ENCODE data around the gene PTPRN2. TPM values are rescaled to one million over a fixed set of nuclear protein-coding genes. Genes with fewer than 3 reads are reported as not detected.

PTPRN2 gene
- total and polyA plus RNA-seq, 9 of the 15 experiments (the other 6 are each of a cell fraction or from before 2014, with no cell fraction given), result not detected

- Histone ChIP-seq H3K9me3 (replicated peaks; ENCODE audit: control insufficient read depth, insufficient read depth, low read depth, low read length) (no peaks in the 10 kb centered on the region), H2AFZ (ENCODE audit: low read depth, low read length) (no peak overlapping the region), H4K20me1 (replicated peaks; ENCODE audit: control insufficient read depth, insufficient read depth, low read length) (peaks cover 5% of the 10 kb centered on the region; the same call in 1 of the 2 replicates), H3K36me3 (ENCODE audit: control insufficient read depth, insufficient read depth, low read length) (no peaks in the 10 kb centered on the region), H3K4me3 (no peak overlapping the region), H3K9me1 (ENCODE audit: control insufficient read depth, insufficient read depth, low read length) (no peaks in the 10 kb centered on the region), H3K79me2 (ENCODE audit: control insufficient read depth, insufficient read depth, low read length) (no peaks in the 10 kb centered on the region), H3K9ac (ENCODE audit: insufficient read depth in 1 of 2, low read depth in 2 of 2, low read length in 2 of 2) (no peak overlapping the region), H3K27me3 (ENCODE audit: control insufficient read depth in 2 of 2, insufficient read depth in 2 of 2, low read length in 2 of 2) (peaks cover 37 to 63% of the 10 kb centered on the region in 2 experiments; a peak in 4 of 5 replicates), H3K4me2 (ENCODE audit: insufficient read depth, low read length) (no peak overlapping the region), H3K27ac (ENCODE audit: extremely low read depth, low read depth, low read length) (no peak overlapping the region), H3K4me1 (replicated peaks in 1 of 2; ENCODE audit: control insufficient read depth in 2 of 2, insufficient read depth in 2 of 2, low read length in 2 of 2) (peaks cover 0 to 5% of the 10 kb centered on the region in 2 experiments; a peak in 3 of 5 replicates)
- ChIA-PET CTCF (ENCODE audit: low intra/inter-chr PET ratio) (no interaction called here), POLR2A (interaction anchor here (0.9 kb wide), 1 partner anchor 214 kb away, joined by 5 read pairs; no protein-coding TSS in a partner anchor)
- ATAC-seq, result no peak
- intact Hi-C loops (cut with micrococcal nuclease), result no loop called here
- no TSS peak for BruUV-seq (replicated peaks)
- no peak for DNase-seq (ENCODE audit: extremely low read depth in 1 of 4, low spot score in 3 of 4)
- no peak for FAIRE-seq
- in situ Hi-C loops (cut with MboI), result no loop called here
- WGBS (ENCODE audit: insufficient coverage, low coverage, missing lambda C conversion rate), result 2% methylated on average over 12 of the region's 12 CpGs
- no peak for TF ChIP-seq CC2D1A (IDR thresholded peaks at IDR 0.05)
- TF ChIP-seq ZNF408 (CRISPR knock-in tag; IDR thresholded peaks at IDR 0.05; ENCODE audit: low read depth), result no peak
- no peak for TF ChIP-seq GTF3C2 (IDR thresholded peaks at IDR 0.05; ENCODE audit: borderline replicate concordance, extremely low read depth, insufficient read length)
- no peak for TF ChIP-seq SIN3B (IDR thresholded peaks at IDR 0.05; ENCODE audit: low read depth)
- TF ChIP-seq NKRF (IDR thresholded peaks at IDR 0.05; ENCODE audit: borderline replicate concordance), result no peak
- no peak for TF ChIP-seq BRF2 (IDR thresholded peaks at IDR 0.05; ENCODE audit: borderline replicate concordance, insufficient read depth, insufficient read length)
- no peak for TF ChIP-seq ZKSCAN1 (IDR thresholded peaks at IDR 0.05; ENCODE audit: low read depth, low read length)
- TF ChIP-seq ZC3H8 (IDR thresholded peaks at IDR 0.05), result no peak
- TF ChIP-seq BCOR (IDR thresholded peaks at IDR 0.05), result no peak
- no peak for TF ChIP-seq NR0B1 (IDR thresholded peaks at IDR 0.05; ENCODE audit: partially characterized antibody)
- no peak for TF ChIP-seq ZNF764 (CRISPR knock-in tag; IDR thresholded peaks at IDR 0.05; ENCODE audit: low read depth)
- TF ChIP-seq RBFOX2 (IDR thresholded peaks at IDR 0.05; ENCODE audit: low read depth, low read length), result no peak
- no peak for TF ChIP-seq ZBTB8A (IDR thresholded peaks at IDR 0.05; ENCODE audit: partially characterized antibody)
Measured at GRCh38 chr7:157494506-157495176, 1093.0 kb downstream of the PTPRN2 start.
